ENCODE measurements around the gene GLB1L3. TPM values are rescaled to one million over a fixed set of nuclear protein-coding genes. Genes with fewer than 3 reads are reported as not detected.
"Not testable (repeated sequence)": the region's sequence is repeated elsewhere in the genome, so short reads cannot be mapped to it uniquely, and the experiment has no call there.

GLB1L3 gene
- total RNA-seq, 4 donors from 2014 or later, result not detected

GRCh38 chr11:134317103-134317502 lies 40.9 kb downstream of the GLB1L3 start:
- no peak for TF ChIP-seq EP300 (IDR thresholded peaks at IDR 0.05)
- no peak for TF ChIP-seq CTCF (IDR thresholded peaks at IDR 0.05)
- no peak for TF ChIP-seq POLR2A (IDR thresholded peaks at IDR 0.05)
- no peaks in the 10 kb centered on the region for H3K4me1 ChIP-seq

GRCh38 chr11:134321373-134321772 lies 45.2 kb downstream of the GLB1L3 start:
- not testable (repeated sequence) for H3K27ac ChIP-seq; DNase-seq (ENCODE audit: low spot score in 2 of 2); H3K27me3 ChIP-seq; H3K4me1 ChIP-seq; H3K4me3 ChIP-seq; H3K36me3 ChIP-seq
- 92 to 93% methylated on average over 2 of the region's 2 CpGs for WGBS, 2 donors
- H3K9me3 ChIP-seq, result peaks cover 0 to 27% (median 0%) of the 10 kb centered on the region in 4 donors

More at GRCh38 chr11:134317103-134317502, 40.9 kb downstream of the GLB1L3 start:
- no peaks in the 10 kb centered on the region for H3K27me3 ChIP-seq
- no peak overlapping the region for H3K27ac ChIP-seq
- peaks cover 0 to 27% (median 0%) of the 10 kb centered on the region in 4 donors for H3K9me3 ChIP-seq
- WGBS, 2 donors, result 96% methylated on average over 3 of the region's 3 CpGs
- no peak overlapping the region for H3K4me3 ChIP-seq
- no peaks in the 10 kb centered on the region for H3K36me3 ChIP-seq
- no peak for DNase-seq (ENCODE audit: low spot score in 2 of 2)

GRCh38 chr11:134322553-134322952 lies 46.4 kb downstream of the GLB1L3 start:
- H3K27ac ChIP-seq, result no peak overlapping the region
- peaks cover 0 to 6% of the 10 kb centered on the region in 2 donors for H3K27me3 ChIP-seq
- TF ChIP-seq CTCF (IDR thresholded peaks at IDR 0.05), result no peak
- TF ChIP-seq POLR2A (IDR thresholded peaks at IDR 0.05), result no peak
- no peak for TF ChIP-seq EP300 (IDR thresholded peaks at IDR 0.05)
- DNase-seq (ENCODE audit: low spot score in 2 of 2), result no peak
- no peak overlapping the region for H3K4me3 ChIP-seq
- 81 to 92% methylated on average over 4 of the region's 4 CpGs for WGBS, 2 donors
- H3K4me1 ChIP-seq, result no peaks in the 10 kb centered on the region
- H3K9me3 ChIP-seq, result peaks cover 0 to 16% (median 0%) of the 10 kb centered on the region in 4 donors
- no peaks in the 10 kb centered on the region for H3K36me3 ChIP-seq

GRCh38 chr11:134328433-134328832 lies 52.3 kb downstream of the GLB1L3 start:
- peaks cover 0 to 24% (median 7%) of the 10 kb centered on the region in 4 donors for H3K4me1 ChIP-seq
- 89 to 97% methylated on average over 1 of the region's 1 CpG for WGBS, 2 donors
- peaks cover 0 to 6% of the 10 kb centered on the region in 2 donors for H3K27me3 ChIP-seq
- no peak overlapping the region for H3K27ac ChIP-seq
- TF ChIP-seq EP300 (IDR thresholded peaks at IDR 0.05) (no peak), POLR2A (IDR thresholded peaks at IDR 0.05) (no peak), CTCF (IDR thresholded peaks at IDR 0.05) (no peak)
- H3K9me3 ChIP-seq, result no peaks in the 10 kb centered on the region
- H3K36me3 ChIP-seq, result no peaks in the 10 kb centered on the region
- H3K4me3 ChIP-seq, result no peak overlapping the region
- DNase-seq (ENCODE audit: low spot score in 2 of 2), result no peak

- H3K27ac ChIP-seq, result no peak overlapping the region
- 24 to 26% methylated on average over 22 of the region's 22 CpGs for WGBS, 2 donors
- H3K27me3 ChIP-seq, result no peaks in the 10 kb centered on the region
- no peak for TF ChIP-seq EP300 (IDR thresholded peaks at IDR 0.05)
- no peak for TF ChIP-seq CTCF (IDR thresholded peaks at IDR 0.05)
- TF ChIP-seq POLR2A (IDR thresholded peaks at IDR 0.05), result no peak
- H3K4me3 ChIP-seq, result peak overlapping the region; percentile 2 to 63 (median 36)
- no peaks in the 10 kb centered on the region for H3K36me3 ChIP-seq
- no peak for DNase-seq (ENCODE audit: low spot score in 2 of 2)
- H3K9me3 ChIP-seq, result no peaks in the 10 kb centered on the region
- peaks cover 0 to 24% (median 7%) of the 10 kb centered on the region in 4 donors for H3K4me1 ChIP-seq
Observed at GRCh38 chr11:134330611-134331353, 54.6 kb downstream of the GLB1L3 start.
